Upper lobe of left lung (tissue), 6 donors: ENCODE measurements around the gene SPAG7. TPM values are rescaled to one million over a fixed set of nuclear protein-coding genes. Genes with fewer than 3 reads are reported as not detected.

ENCODE experiments used
- ATAC-seq, 2 donors: fragments of 200-7000 bp; cut with Tn5 transposase; one replicate each; pipeline ENCODE4 v1.9.1; 2022; ENCODE audit warnings: mild to moderate bottlenecking in 2 of 2, moderate library complexity in 2 of 2; ENCODE audit not compliant: low FRiP score in 2 of 2
- DNase-seq, 2 donors: peaks; one replicate each; pipeline ENCODE4 v3.0.0-alpha.2; 2019 to 2020
- H3K27ac ChIP-seq, 4 donors: fragments of 200-600 bp; sonication (generic); one replicate each; pipeline ENCODE4 v1.5.1; 2016 to 2019
- H3K27me3 ChIP-seq, 4 donors: fragments of 200-600 bp; sonication (generic); one replicate each; pipeline ENCODE4 v1.5.1; 2017 to 2019
- H3K36me3 ChIP-seq, 4 donors: fragments of 200-600 bp; sonication (generic); one replicate each; pipeline ENCODE4 v1.5.1; 2016 to 2019
- H3K4me1 ChIP-seq, 4 donors: fragments of 200-600 bp; sonication (generic); one replicate each; pipeline ENCODE4 v1.5.1; 2018 to 2019
- H3K4me3 ChIP-seq, 4 donors: fragments of 200-600 bp; sonication (generic); one replicate each; pipeline ENCODE4 v1.5.1; 2017 to 2019; ENCODE audit warnings: mild to moderate bottlenecking in 2 of 4, moderate library complexity in 1 of 4
- H3K9me3 ChIP-seq, 4 donors: fragments of 200-600 bp; sonication (generic); one replicate each; pipeline ENCODE4 v1.5.1; 2018 to 2019
- CTCF ChIP-seq, 6 experiments: fragments of 450-650 bp in 4 of 6; fragments of 200-600 bp in 2 of 6; sonication (generic) in 2 of 6; IDR thresholded peaks; one replicate each; pipeline ENCODE4 v1.5.1; 2016 to 2019; ENCODE audit warnings: antibody characterized with exemption in 6 of 6
- EP300 ChIP-seq, 4 donors: sonication (generic); formaldehyde crosslinking; IDR thresholded peaks; one replicate each; pipeline ENCODE4 v1.5.1; 2017; ENCODE audit warnings: antibody characterized with exemption in 4 of 4, control low read depth in 2 of 4
- POLR2A ChIP-seq, 4 donors: fragments of 450-650 bp; IDR thresholded peaks; one replicate each; pipeline ENCODE4 v1.5.1; 2016 to 2017; ENCODE audit warnings: antibody characterized with exemption in 4 of 4, mild to moderate bottlenecking in 2 of 4
- POLR2AphosphoS5 ChIP-seq, 2 donors: sonication (generic); formaldehyde crosslinking; IDR thresholded peaks; one replicate each; pipeline ENCODE4 v1.5.1; 2017; ENCODE audit warnings: antibody characterized with exemption in 2 of 2
- WGBS, 2 donors: methylation state at CpG; one replicate each; pipeline ENCODE4 v1.1.5; 2017 to 2018; 5-methylcytosine and 5-hydroxymethylcytosine counted together
- small RNA-seq, 4 donors: library from RNA; depleted of rRNA; stranded (forward); fragments of <200 nt; gene quantifications; one replicate each; pipeline ENCODE3, GENCODE V24; 2016
- total RNA-seq, 6 donors: library from RNA; depleted of rRNA in 4 of 6; stranded (reverse); fragments of >200 nt in 4 of 6; gene quantifications; one replicate each; pipeline versions ENCODE4 v1.1.0 to v1.2.1, GENCODE V29; 2016 to 2021
- donor health status: DM: no; HTN: no; CAD: no; lungs with moderate emphysema.
- donor health status: DM: no; HTN: yes; CAD: no; lungs with severe emphysema.

The SPAG7 gene
- total RNA-seq, 6 donors from 2014 or later = 48.2 to 66.4 (median 63.8) TPM

DNA sequence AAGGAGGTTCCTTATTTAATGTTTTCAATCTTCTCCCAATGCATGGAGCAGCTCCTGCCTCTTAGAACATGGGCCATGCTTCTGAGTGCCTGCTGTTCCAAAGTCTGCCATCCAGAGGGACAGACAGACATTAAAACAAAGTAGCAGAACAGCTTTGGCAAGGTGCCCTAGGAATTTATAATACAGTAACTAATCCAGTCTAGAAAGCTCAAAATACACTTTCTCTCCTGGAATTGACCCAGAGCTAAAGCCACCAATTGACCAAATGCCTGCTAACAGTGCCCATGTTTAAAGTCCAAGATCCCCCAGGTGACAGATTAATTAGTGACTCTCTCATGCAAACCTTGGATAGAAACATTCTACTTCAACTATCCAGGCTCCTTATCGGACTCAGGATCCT, 53.6 kb downstream of the SPAG7 start:
- TF ChIP-seq POLR2A (IDR thresholded peaks at IDR 0.05) (no peak), CTCF (IDR thresholded peaks at IDR 0.05) (no peak), POLR2AphosphoS5 (IDR thresholded peaks at IDR 0.05) (no peak), EP300 (IDR thresholded peaks at IDR 0.05) (no peak)
- Histone ChIP-seq H3K27me3 (no peaks in the 10 kb centered on the region), H3K9me3 (no peaks in the 10 kb centered on the region), H3K36me3 (no peaks in the 10 kb centered on the region), H3K27ac (no peak overlapping the region), H3K4me1 (peaks cover 6 to 10% (median 7%) of the 10 kb centered on the region in 4 donors), H3K4me3 (no peak overlapping the region)
- DNase-seq = no peak
- 63 to 86% methylated on average over 1 of the region's 1 CpG for WGBS, 2 donors
- ATAC-seq = no peak

Small RNA genes within 50 kb of the gene (small RNA-seq; reads per million reads assigned to genes)
- gene MIR6864 (0 to 0.06 (median 0) reads per million in 4 donors), gene MIR6865 (0 reads per million in 4 donors)

Other genes with a start within 250 kb of the SPAG7 start
- gene MED11, start 236.4 kb downstream of the SPAG7 start, total RNA-seq = 10 to 100 TPM; 18.4 to 33.4 (median 24.2) TPM
- gene ZMYND15, start 228.0 kb downstream of the SPAG7 start, total RNA-seq = 10 to 100 TPM in 4 of 6 donors, 1 to 10 TPM in 2; 3.5 to 22.8 (median 11.9) TPM
- gene CXCL16, start 227.9 kb downstream of the SPAG7 start, total RNA-seq = 100 to 1,000 TPM in 3 of 6 donors, 10 to 100 TPM in 3; 62.9 to 281 (median 122) TPM
- gene TM4SF5, start 195.9 kb downstream of the SPAG7 start, total RNA-seq = not detected
- 10 to 100 TPM in 4 of 6 donors, 1 to 10 TPM in 1, not detected in 1; 3.1 to 28.8 (median 13.4) TPM for gene VMO1, start 181.5 kb downstream of the SPAG7 start, total RNA-seq
- under 1 TPM in 2 of 6 donors, not detected in 4; 0.24 to 0.97 TPM for gene GLTPD2, start 178.9 kb downstream of the SPAG7 start, total RNA-seq
- gene PSMB6, start 171.7 kb downstream of the SPAG7 start, total RNA-seq = 100 to 1,000 TPM in 4 of 6 donors, 10 to 100 TPM in 2; 44.0 to 149 (median 110) TPM
- gene PLD2, start 160.7 kb downstream of the SPAG7 start, total RNA-seq = 10 to 100 TPM; 15.0 to 51.3 (median 37.6) TPM
- gene MINK1, start 134.5 kb downstream of the SPAG7 start, total RNA-seq = 100 to 1,000 TPM in 4 of 6 donors, 10 to 100 TPM in 2; 52.3 to 311 (median 136) TPM
- 1 to 10 TPM; 2.6 to 6.3 (median 3.4) TPM for gene C17orf107, start 68.3 kb downstream of the SPAG7 start, total RNA-seq
- 1 to 10 TPM in 3 of 6 donors, under 1 TPM in 1, not detected in 2; 0.61 to 1.7 (median 1.2) TPM for gene CHRNE, start 64.7 kb downstream of the SPAG7 start, total RNA-seq
- gene GP1BA, start 35.5 kb downstream of the SPAG7 start, total RNA-seq = 1 to 10 TPM in 1 of 6 donors, under 1 TPM in 4, not detected in 1; 0.23 to 1.4 (median 0.59) TPM
- gene SLC25A11, start 27.8 kb downstream of the SPAG7 start, total RNA-seq = 10 to 100 TPM; 37.5 to 69.2 (median 47.9) TPM
- gene RNF167, start 27.5 kb downstream of the SPAG7 start, total RNA-seq = 100 to 1,000 TPM in 2 of 6 donors, 10 to 100 TPM in 4; 41.9 to 130 (median 72.9) TPM
- gene PFN1, start 19.3 kb downstream of the SPAG7 start, total RNA-seq = 100 to 1,000 TPM; 403 to 814 (median 641) TPM
- 10 to 100 TPM in 3 of 6 donors, 1 to 10 TPM in 3; 4.3 to 49.2 (median 10.6) TPM for gene ENO3, start 16.7 kb downstream of the SPAG7 start, total RNA-seq
- 100 to 1,000 TPM in 2 of 6 donors, 10 to 100 TPM in 4; 27.1 to 162 (median 50.8) TPM for gene CAMTA2, start 19.9 kb upstream of the SPAG7 start, total RNA-seq
- 10 to 100 TPM in 1 of 6 donors, 1 to 10 TPM in 5; 1.4 to 32.5 (median 3.1) TPM for gene INCA1, start 29.7 kb upstream of the SPAG7 start, total RNA-seq
- gene KIF1C, start 30.1 kb upstream of the SPAG7 start, total RNA-seq = 100 to 1,000 TPM; 130 to 270 (median 206) TPM
- gene SLC52A1, start 67.6 kb upstream of the SPAG7 start, total RNA-seq = 1 to 10 TPM in 2 of 6 donors, under 1 TPM in 4; 0.15 to 4.0 (median 0.82) TPM
- gene ZFP3, start 110.7 kb upstream of the SPAG7 start, total RNA-seq = 1 to 10 TPM in 5 of 6 donors, under 1 TPM in 1; 0.89 to 9.7 (median 5.3) TPM
- 10 to 100 TPM in 2 of 6 donors, 1 to 10 TPM in 4; 5.5 to 27.2 (median 9.4) TPM for gene ZNF232, start 144.1 kb upstream of the SPAG7 start, total RNA-seq
- 1 to 10 TPM in 1 of 6 donors, under 1 TPM in 4, not detected in 1; 0.15 to 8.4 (median 0.29) TPM for gene USP6, start 148.2 kb upstream of the SPAG7 start, total RNA-seq
- gene ZNF594, start 224.1 kb upstream of the SPAG7 start, total RNA-seq = 10 to 100 TPM in 3 of 6 donors, 1 to 10 TPM in 3; 4.9 to 29.3 (median 10.4) TPM